Skeletal muscle satellite cell (primary cell): Measurements from ENCODE around the gene SLC8B1.
A peak's percentile ranks its signal among the peaks of the same experiment; 100 is the strongest.

ENCODE experiments used
- H3K27me3 ChIP-seq: 2 replicates; pipeline ENCODE4 v1.7.0; 2013; ENCODE audit warnings: low read length; ENCODE audit not compliant: control insufficient read depth, insufficient read depth
- H3K36me3 ChIP-seq: 2 replicates; pipeline ENCODE4 v1.7.0; 2013; ENCODE audit warnings: mild to moderate bottlenecking, control low read depth, low read length; ENCODE audit not compliant: insufficient read depth
- H3K4me1 ChIP-seq: 2 replicates; pipeline ENCODE4 v1.7.0; 2013; ENCODE audit warnings: low read length; ENCODE audit not compliant: control insufficient read depth, insufficient read depth
- H3K4me2 ChIP-seq: 2 replicates; pipeline ENCODE4 v1.7.0; 2013; ENCODE audit warnings: mild to moderate bottlenecking, low read length
- H3K4me3 ChIP-seq: 2 replicates; pipeline ENCODE4 v1.7.0; 2013; ENCODE audit warnings: low read length
- H3K9ac ChIP-seq: 2 replicates; pipeline ENCODE4 v1.7.0; 2013; ENCODE audit warnings: mild to moderate bottlenecking, low read depth, low read length, moderate library complexity
- H3K9me3 ChIP-seq: replicated peaks from 2 replicates; pipeline ENCODE4 v1.7.0; 2013; ENCODE audit warnings: mild to moderate bottlenecking, control low read depth, low read length

Gene SLC8B1

GRCh38 chr12:113273053-113273725 is 61.7 kb downstream of the SLC8B1 start:
- H3K9me3 ChIP-seq = no peaks in the 10 kb centered on the region
- peaks cover 20% of the 10 kb centered on the region for H3K36me3 ChIP-seq
- H3K4me2 ChIP-seq = no peak overlapping the region
- H3K4me1 ChIP-seq = peaks cover 26% of the 10 kb centered on the region
- no peak overlapping the region for H3K9ac ChIP-seq
- no peak overlapping the region for H3K4me3 ChIP-seq
- no peaks in the 10 kb centered on the region for H3K27me3 ChIP-seq

GRCh38 chr12:113271853-113272561 is 62.9 kb downstream of the SLC8B1 start:
- Histone ChIP-seq H3K4me1 (peaks cover 26% of the 10 kb centered on the region), H3K4me3 (peak overlapping the region; percentile 47), H3K36me3 (peaks cover 19% of the 10 kb centered on the region), H3K9ac (peak overlapping the region; percentile 81), H3K4me2 (peak overlapping the region; percentile 71), H3K27me3 (no peaks in the 10 kb centered on the region), H3K9me3 (no peaks in the 10 kb centered on the region)

GRCh38 chr12:113271466-113271852 is 63.5 kb downstream of the SLC8B1 start:
- peak overlapping the region; percentile 81 for H3K9ac ChIP-seq
- no peaks in the 10 kb centered on the region for H3K27me3 ChIP-seq
- H3K4me3 ChIP-seq = peak overlapping the region; percentile 47
- H3K4me2 ChIP-seq = peak overlapping the region; percentile 71
- H3K4me1 ChIP-seq = peaks cover 26% of the 10 kb centered on the region
- H3K36me3 ChIP-seq = peaks cover 18% of the 10 kb centered on the region
- no peaks in the 10 kb centered on the region for H3K9me3 ChIP-seq

GRCh38 chr12:113270709-113271009 is 64.2 kb downstream of the SLC8B1 start:
- H3K36me3 ChIP-seq = peaks cover 17% of the 10 kb centered on the region
- no peak overlapping the region for H3K4me3 ChIP-seq
- H3K9ac ChIP-seq = no peak overlapping the region
- H3K4me1 ChIP-seq = peaks cover 26% of the 10 kb centered on the region
- H3K4me2 ChIP-seq = no peak overlapping the region
- H3K27me3 ChIP-seq = no peaks in the 10 kb centered on the region
- no peaks in the 10 kb centered on the region for H3K9me3 ChIP-seq

- no peaks in the 10 kb centered on the region for H3K27me3 ChIP-seq
- H3K36me3 ChIP-seq = peaks cover 17% of the 10 kb centered on the region
- no peak overlapping the region for H3K9ac ChIP-seq
- no peak overlapping the region for H3K4me2 ChIP-seq
- H3K4me3 ChIP-seq = no peak overlapping the region
- H3K4me1 ChIP-seq = peaks cover 26% of the 10 kb centered on the region
- H3K9me3 ChIP-seq = no peaks in the 10 kb centered on the region
Measured at GRCh38 chr12:113269257-113269943, 65.5 kb downstream of the SLC8B1 start.

- Histone ChIP-seq H3K4me2 (no peak overlapping the region), H3K4me3 (no peak overlapping the region), H3K4me1 (peaks cover 26% of the 10 kb centered on the region), H3K9me3 (no peaks in the 10 kb centered on the region), H3K9ac (no peak overlapping the region), H3K36me3 (peaks cover 13% of the 10 kb centered on the region), H3K27me3 (no peaks in the 10 kb centered on the region)
Measured at GRCh38 chr12:113268621-113269020, 66.3 kb downstream of the SLC8B1 start.

GRCh38 chr12:113268136-113268535 is 66.8 kb downstream of the SLC8B1 start:
- Histone ChIP-seq H3K36me3 (peaks cover 10% of the 10 kb centered on the region), H3K4me3 (no peak overlapping the region), H3K4me2 (no peak overlapping the region), H3K9me3 (no peaks in the 10 kb centered on the region), H3K9ac (no peak overlapping the region), H3K4me1 (peaks cover 23% of the 10 kb centered on the region), H3K27me3 (no peaks in the 10 kb centered on the region)

GRCh38 chr12:113267621-113268020 is 67.3 kb downstream of the SLC8B1 start:
- Histone ChIP-seq H3K9me3 (no peaks in the 10 kb centered on the region), H3K9ac (no peak overlapping the region), H3K4me3 (no peak overlapping the region), H3K27me3 (no peaks in the 10 kb centered on the region), H3K36me3 (peaks cover 10% of the 10 kb centered on the region), H3K4me1 (peaks cover 19% of the 10 kb centered on the region), H3K4me2 (no peak overlapping the region)

- Histone ChIP-seq H3K9me3 (no peaks in the 10 kb centered on the region), H3K4me1 (peaks cover 16% of the 10 kb centered on the region), H3K36me3 (peaks cover 10% of the 10 kb centered on the region), H3K4me2 (no peak overlapping the region), H3K4me3 (no peak overlapping the region), H3K9ac (no peak overlapping the region), H3K27me3 (no peaks in the 10 kb centered on the region)
Measured at GRCh38 chr12:113266106-113266895, 68.6 kb downstream of the SLC8B1 start.

- Histone ChIP-seq H3K36me3 (peaks cover 4% of the 10 kb centered on the region), H3K4me2 (no peak overlapping the region)
Measured at GRCh38 chr12:113263431-113263963, 71.4 kb downstream of the SLC8B1 start.

GRCh38 chr12:113262710-113263109 is 72.2 kb downstream of the SLC8B1 start:
- Histone ChIP-seq H3K4me1 (peaks cover 19% of the 10 kb centered on the region), H3K27me3 (no peaks in the 10 kb centered on the region), H3K36me3 (peaks cover 4% of the 10 kb centered on the region), H3K9ac (no peak overlapping the region), H3K9me3 (no peaks in the 10 kb centered on the region), H3K4me3 (no peak overlapping the region), H3K4me2 (no peak overlapping the region)

More at GRCh38 chr12:113263431-113263963, 71.4 kb downstream of the SLC8B1 start:
- H3K27me3 ChIP-seq = no peaks in the 10 kb centered on the region
- no peaks in the 10 kb centered on the region for H3K9me3 ChIP-seq
- H3K4me3 ChIP-seq = no peak overlapping the region
- no peak overlapping the region for H3K9ac ChIP-seq
- H3K4me1 ChIP-seq = peaks cover 19% of the 10 kb centered on the region
